ENCODE measurements around the gene UMODL1.

Gene UMODL1

GRCh38 chr21:42102076-42102475 lies 31.0 kb downstream of the UMODL1 start:
- TF ChIP-seq CTCF (IDR thresholded peaks at IDR 0.05; ENCODE audit: low read depth, low read length), result no peak

GRCh38 chr21:42102526-42102925 lies 31.4 kb downstream of the UMODL1 start:
- TF ChIP-seq CTCF (IDR thresholded peaks at IDR 0.05; ENCODE audit: low read depth, low read length), result no peak
- DNase-seq (ENCODE audit: extremely low read depth, low read depth), result no peak

More at GRCh38 chr21:42102076-42102475, 31.0 kb downstream of the UMODL1 start:
- no peak for DNase-seq (ENCODE audit: extremely low read depth, low read depth)

- DNase-seq (ENCODE audit: extremely low read depth, low read depth), result no peak
- no peak for TF ChIP-seq CTCF (IDR thresholded peaks at IDR 0.05; ENCODE audit: low read depth, low read length)
Measured at GRCh38 chr21:42102991-42103390, 31.9 kb downstream of the UMODL1 start.

GRCh38 chr21:42103843-42104242 lies 32.7 kb downstream of the UMODL1 start:
- TF ChIP-seq CTCF (IDR thresholded peaks at IDR 0.05; ENCODE audit: low read depth, low read length), result no peak
- DNase-seq (ENCODE audit: extremely low read depth, low read depth), result no peak

GRCh38 chr21:42105476-42106315 lies 34.6 kb downstream of the UMODL1 start:
- no peak for TF ChIP-seq CTCF (IDR thresholded peaks at IDR 0.05; ENCODE audit: low read depth, low read length)
- no peak for DNase-seq (ENCODE audit: extremely low read depth, low read depth)

GRCh38 chr21:42106425-42106824 lies 35.3 kb downstream of the UMODL1 start:
- no peak for TF ChIP-seq CTCF (IDR thresholded peaks at IDR 0.05; ENCODE audit: low read depth, low read length)
- DNase-seq (ENCODE audit: extremely low read depth, low read depth), result no peak

GRCh38 chr21:42107177-42107880 lies 36.2 kb downstream of the UMODL1 start:
- no peak for DNase-seq (ENCODE audit: extremely low read depth, low read depth)
- TF ChIP-seq CTCF (IDR thresholded peaks at IDR 0.05; ENCODE audit: low read depth, low read length), result no peak

All from AG09319 (cell line).